ENCODE results near the gene F5.
"Not testable (repeated sequence)": the region's sequence is repeated elsewhere in the genome, so short reads cannot be mapped to it uniquely, and the experiment has no call there.

F5 gene

GRCh38 chr1:169548282-169548681 is 38.0 kb downstream of the F5 start:
- in situ Hi-C loops (cut with MboI; ENCODE audit: low sequenced_read_pairs), result no loop called here

GRCh38 chr1:169546087-169546995 is 39.9 kb downstream of the F5 start:
- in situ Hi-C loops (cut with MboI; ENCODE audit: low sequenced_read_pairs), result no loop called here

GRCh38 chr1:169545472-169545871 is 40.8 kb downstream of the F5 start:
- in situ Hi-C loops (cut with MboI; ENCODE audit: low sequenced_read_pairs), result no loop called here

GRCh38 chr1:169538998-169539871 is 47.0 kb downstream of the F5 start:
- in situ Hi-C loops (cut with MboI; ENCODE audit: low sequenced_read_pairs), result no loop called here

- in situ Hi-C loops (cut with MboI; ENCODE audit: low sequenced_read_pairs), result no loop called here
Measured at GRCh38 chr1:169534653-169535052, 51.6 kb downstream of the F5 start.

- in situ Hi-C loops (cut with MboI; ENCODE audit: low sequenced_read_pairs), result not testable (repeated sequence)
Measured at GRCh38 chr1:169533528-169534190, 52.6 kb downstream of the F5 start.

- in situ Hi-C loops (cut with MboI; ENCODE audit: low sequenced_read_pairs), result no loop called here
Measured at GRCh38 chr1:169530448-169530847, 55.8 kb downstream of the F5 start.

- in situ Hi-C loops (cut with MboI; ENCODE audit: low sequenced_read_pairs), result no loop called here
Measured at GRCh38 chr1:169529068-169529642, 57.1 kb downstream of the F5 start.

GRCh38 chr1:169528215-169529067 is 57.8 kb downstream of the F5 start:
- in situ Hi-C loops (cut with MboI; ENCODE audit: low sequenced_read_pairs), result no loop called here

GRCh38 chr1:169527451-169528214 is 58.6 kb downstream of the F5 start:
- in situ Hi-C loops (cut with MboI; ENCODE audit: low sequenced_read_pairs), result no loop called here

- in situ Hi-C loops (cut with MboI; ENCODE audit: low sequenced_read_pairs), result no loop called here
Measured at GRCh38 chr1:169527001-169527400, 59.3 kb downstream of the F5 start.

GRCh38 chr1:169526120-169526832 is 60.0 kb downstream of the F5 start:
- in situ Hi-C loops (cut with MboI; ENCODE audit: low sequenced_read_pairs), result no loop called here

- in situ Hi-C loops (cut with MboI; ENCODE audit: low sequenced_read_pairs), result no loop called here
Measured at GRCh38 chr1:169525391-169525790, 60.9 kb downstream of the F5 start.

GRCh38 chr1:169523904-169524303 is 62.4 kb downstream of the F5 start:
- in situ Hi-C loops (cut with MboI; ENCODE audit: low sequenced_read_pairs), result no loop called here

- in situ Hi-C loops (cut with MboI; ENCODE audit: low sequenced_read_pairs), result no loop called here
Measured at GRCh38 chr1:169521226-169521625, 65.1 kb downstream of the F5 start.

- in situ Hi-C loops (cut with MboI; ENCODE audit: low sequenced_read_pairs), result no loop called here
Measured at GRCh38 chr1:169517558-169518186, 68.6 kb downstream of the F5 start.

- in situ Hi-C loops (cut with MboI; ENCODE audit: low sequenced_read_pairs), result no loop called here
Measured at GRCh38 chr1:169515641-169516040, 70.6 kb downstream of the F5 start.

Measured in HL-60/S4 treated with phorbol 12-myristate 13-acetate at 8.2 ng/mL for 4 days and 3 days (cell line).